Left renal cortex interstitium (tissue), 4 donors: ENCODE measurements around the gene NCAPD3. TPM values are rescaled to one million over a fixed set of nuclear protein-coding genes. Genes with fewer than 3 reads are reported as not detected.
"Not testable (repeated sequence)": the region's sequence is repeated elsewhere in the genome, so short reads cannot be mapped to it uniquely, and the experiment has no call there.

ENCODE experiments used
- DNase-seq, 4 donors: peaks; one replicate each; pipeline ENCODE4 v3.0.0-alpha.2; 2013; ENCODE audit warnings: low read depth in 4 of 4, low spot score in 2 of 4, missing footprints in 1 of 4
- polyA plus RNA-seq, 4 donors: library from polyadenylated mRNA; unstranded; fragments of 120-200 nt; gene quantifications; one replicate each; pipeline ENCODE4 v1.2.1, GENCODE V29; 2013; ENCODE audit not compliant: insufficient read length in 4 of 4

The NCAPD3 gene
- 10 to 100 TPM; 24.0 to 38.7 (median 33.5) TPM for polyA plus RNA-seq

GRCh38 chr11:134223836-134224709 is at the start of gene NCAPD3, which contains the start of gene VPS26B:
NCAPD3 (minus strand) TSS chr11:134223967; CDS start chr11:134223926, 41 bp downstream.
VPS26B (plus strand) TSS chr11:134224671; CDS start chr11:134225123, 452 bp downstream.
- DNase-seq, result peak; percentile 89 to 96 (median 94)

GRCh38 chr11:134273317-134273712 is 49.5 kb upstream of the NCAPD3 start:
- DNase-seq, result no peak

- DNase-seq, result no peak
Observed at GRCh38 chr11:134272381-134273316, 48.9 kb upstream of the NCAPD3 start.

DNA sequence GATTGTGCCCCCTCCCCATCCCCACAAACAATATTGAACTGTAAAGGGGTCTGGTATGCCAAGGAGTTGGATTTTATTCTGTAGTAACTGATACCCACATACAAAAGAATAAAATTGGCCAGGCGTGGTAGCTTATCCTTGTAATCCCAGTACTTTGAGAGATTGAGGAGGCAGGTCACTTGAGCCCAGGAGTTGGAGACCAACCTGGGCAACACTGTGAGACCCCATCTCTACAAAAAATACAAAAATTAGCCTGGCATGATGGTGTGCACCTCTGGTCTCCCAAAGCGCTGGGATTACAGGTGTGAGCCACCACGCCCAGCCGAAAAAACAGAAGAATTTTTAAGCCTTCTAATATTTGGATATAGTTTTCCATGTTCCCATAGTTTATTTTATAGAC is 48.2 kb upstream of the NCAPD3 start:
- DNase-seq, result no peak

DNA sequence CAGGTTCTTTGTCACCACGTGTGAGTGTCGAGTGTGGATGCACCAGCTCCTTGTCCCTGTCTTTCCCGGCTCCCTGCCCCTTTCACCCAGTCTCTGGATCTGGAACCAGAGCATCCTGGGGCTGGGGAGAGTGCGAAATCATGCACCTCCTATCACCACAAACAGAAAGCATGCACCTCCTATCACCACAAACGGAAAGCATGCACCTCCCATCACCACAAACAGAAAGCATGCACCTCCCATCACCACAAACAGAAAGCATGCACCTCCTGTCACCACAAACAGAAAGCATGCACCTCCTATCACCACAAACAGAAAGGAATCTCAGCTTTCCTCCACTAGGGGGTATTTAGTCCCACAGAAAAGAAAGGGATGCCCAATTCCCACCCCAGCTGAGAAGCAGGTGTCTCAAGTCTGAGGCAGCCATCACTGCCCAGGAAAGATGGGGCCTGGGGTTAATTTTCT is 46.5 kb upstream of the NCAPD3 start:
- DNase-seq, result no peak

- DNase-seq, result no peak
Observed at GRCh38 chr11:134267966-134268365, 44.2 kb upstream of the NCAPD3 start.

DNA sequence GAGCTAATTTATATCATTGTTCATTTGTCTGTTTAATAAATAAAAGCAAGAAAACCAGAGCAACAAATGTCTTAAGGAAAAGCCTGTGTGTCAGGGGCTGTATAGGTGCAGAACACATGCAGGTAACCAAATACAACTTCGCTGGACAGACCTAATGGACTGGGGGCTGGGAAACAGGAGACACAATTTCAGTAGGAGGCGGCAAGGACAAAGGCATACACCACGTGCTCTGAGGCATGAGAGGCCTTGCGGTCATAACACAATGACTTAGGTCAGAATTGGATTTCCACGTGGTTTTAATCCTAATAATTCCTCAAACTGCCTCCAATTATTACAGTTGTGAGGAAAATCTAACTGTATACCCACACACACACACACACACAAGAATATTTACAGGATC is 43.7 kb upstream of the NCAPD3 start:
- no peak for DNase-seq

GRCh38 chr11:134266841-134267251 is 43.1 kb upstream of the NCAPD3 start:
- DNase-seq, result no peak

GRCh38 chr11:134266440-134266839 is 42.7 kb upstream of the NCAPD3 start:
- no peak for DNase-seq

DNA sequence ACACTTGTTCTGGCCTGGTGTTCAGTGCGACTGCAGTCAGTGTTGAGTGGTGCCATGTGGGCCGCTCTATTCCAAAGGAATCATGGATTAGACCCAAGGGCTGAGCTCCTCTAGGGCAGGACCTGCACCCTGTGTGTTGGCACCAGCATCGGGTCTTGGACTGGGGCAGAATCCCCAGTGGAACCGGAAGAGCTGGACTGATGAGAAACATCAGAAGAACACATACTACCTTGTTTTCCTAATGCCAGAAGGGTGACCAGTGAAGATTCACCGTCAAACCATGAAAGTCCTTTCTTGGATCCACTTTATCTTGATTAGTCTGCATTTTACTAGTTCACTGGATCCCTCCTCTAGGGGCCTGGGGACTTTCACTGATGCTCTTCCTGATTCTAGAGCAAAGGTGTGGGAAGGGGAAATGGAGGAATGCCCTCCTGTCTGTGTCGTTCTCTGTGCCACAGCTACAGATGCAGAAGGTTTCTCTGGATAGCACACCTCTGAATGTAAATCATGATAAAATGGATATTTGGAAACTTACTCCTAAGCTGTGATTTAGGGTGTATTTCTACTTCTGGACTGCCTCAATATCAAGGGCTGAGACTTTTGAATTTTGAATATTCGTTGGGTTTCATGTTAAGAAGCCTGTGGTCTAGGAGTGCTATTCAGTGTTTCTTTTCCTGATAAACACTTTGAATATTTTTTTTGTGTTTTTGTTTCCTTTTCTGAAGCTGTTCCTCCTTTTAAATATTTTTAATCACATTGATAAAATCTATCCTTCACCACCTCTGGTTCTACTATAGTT is 41.4 kb upstream of the NCAPD3 start:
- DNase-seq, result no peak

DNA sequence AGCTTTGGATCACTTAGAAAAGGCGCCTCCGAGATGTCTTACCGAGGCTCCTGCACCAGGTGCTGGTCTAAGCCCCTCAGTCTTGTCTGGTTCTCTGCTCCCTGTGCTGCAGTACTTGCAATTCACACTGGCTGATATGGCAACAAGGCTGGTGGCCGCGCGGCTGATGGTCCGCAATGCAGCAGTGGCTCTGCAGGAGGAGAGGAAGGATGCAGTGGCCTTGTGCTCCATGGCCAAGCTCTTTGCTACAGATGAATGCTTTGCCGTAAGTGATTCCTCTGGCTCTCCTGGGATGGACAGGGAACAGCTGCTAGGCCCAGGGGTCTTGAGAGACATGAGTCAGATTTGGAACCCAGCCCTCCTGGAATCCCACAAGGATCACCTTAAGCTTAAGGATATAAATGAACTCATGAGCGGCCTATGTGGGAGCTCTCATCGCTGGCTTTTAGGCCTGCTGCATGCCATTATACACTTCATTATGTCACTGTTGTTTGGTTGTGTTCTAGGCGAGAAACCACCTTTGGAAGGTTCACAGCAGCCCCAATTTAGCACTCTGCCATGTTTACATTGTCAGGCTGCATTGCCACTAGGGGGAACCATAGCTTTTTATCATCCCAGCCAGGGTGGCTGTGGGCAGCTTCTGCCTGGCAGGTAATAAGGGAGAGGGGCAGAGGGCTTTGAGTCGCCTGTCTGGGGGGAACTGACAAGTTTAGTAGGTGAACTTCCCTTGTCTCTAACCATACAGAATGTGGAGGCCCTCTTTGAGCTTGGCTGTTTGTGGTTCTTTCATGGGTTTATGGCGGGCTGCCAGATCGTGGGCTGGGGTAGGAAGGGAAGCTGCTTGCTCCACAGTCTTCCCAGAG is 38.1 kb upstream of the NCAPD3 start:
- DNase-seq, result no peak

DNA sequence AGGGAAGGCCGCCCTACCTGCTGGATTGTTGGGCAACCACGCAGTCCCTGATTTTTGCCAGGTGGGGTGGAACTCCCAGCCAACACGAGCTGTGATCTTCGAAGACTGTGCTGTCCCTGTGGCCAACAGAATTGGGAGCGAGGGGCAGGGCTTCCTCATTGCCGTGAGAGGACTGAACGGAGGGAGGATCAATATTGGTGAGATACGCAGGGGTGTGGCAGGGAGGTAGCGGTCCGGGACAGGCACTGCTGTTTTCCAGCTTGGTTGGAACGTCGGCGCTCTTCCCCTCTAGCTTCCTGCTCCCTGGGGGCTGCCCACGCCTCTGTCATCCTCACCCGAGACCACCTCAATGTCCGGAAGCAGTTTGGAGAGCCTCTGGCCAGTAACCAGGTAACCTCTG is 37.2 kb upstream of the NCAPD3 start:
- no peak for DNase-seq

GRCh38 chr11:134260503-134260902 is 36.7 kb upstream of the NCAPD3 start:
- no peak for DNase-seq

- no peak for DNase-seq
Observed at GRCh38 chr11:134258577-134258976, 34.8 kb upstream of the NCAPD3 start.

GRCh38 chr11:134257101-134257500 is 33.3 kb upstream of the NCAPD3 start:
- no peak for DNase-seq

GRCh38 chr11:134255184-134255561 is 31.4 kb upstream of the NCAPD3 start:
- DNase-seq, result not testable (repeated sequence)

- no peak for DNase-seq
Observed at GRCh38 chr11:134254433-134255183, 30.8 kb upstream of the NCAPD3 start.

DNA sequence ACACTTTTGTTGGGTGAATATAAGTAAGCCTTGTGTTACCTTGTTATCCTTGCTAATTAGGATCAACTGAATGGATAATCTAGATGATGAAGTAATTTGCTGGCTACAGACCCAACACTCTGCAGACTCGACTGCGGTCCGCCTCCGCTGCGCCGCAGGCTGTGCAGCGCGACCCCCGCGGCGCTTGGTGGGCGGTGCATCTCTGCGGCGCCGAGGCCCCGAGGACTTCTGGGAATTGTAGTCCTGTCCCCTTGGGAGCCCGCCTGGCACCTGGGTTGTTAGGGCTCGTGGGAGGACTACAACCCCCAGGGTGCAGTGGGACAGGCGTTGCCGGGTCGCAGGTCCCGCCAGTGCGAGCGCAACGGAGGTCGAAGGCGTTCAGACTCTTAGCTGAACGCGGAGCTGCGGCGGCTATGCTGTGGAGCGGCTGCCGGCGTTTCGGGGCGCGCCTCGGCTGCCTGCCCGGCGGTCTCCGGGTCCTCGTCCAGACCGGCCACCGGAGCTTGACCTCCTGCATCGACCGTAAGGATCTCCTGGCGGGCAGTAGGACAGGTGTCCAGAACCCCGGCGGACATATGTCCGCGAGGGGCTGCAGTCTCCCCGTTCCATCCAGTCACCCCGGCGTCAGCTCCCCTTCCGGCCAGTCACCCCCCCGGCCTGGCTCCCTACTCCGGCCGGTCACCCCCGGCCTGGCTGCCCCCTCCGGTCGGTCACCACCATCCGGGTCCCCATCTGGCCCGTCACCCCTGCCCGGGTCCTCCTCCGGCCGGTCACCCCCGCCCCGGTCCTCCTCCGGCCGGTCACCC is 29.6 kb upstream of the NCAPD3 start, which contains the start of the genes ACAD8 and THYN1:
ACAD8 (plus strand) TSS at position 381 of the 806 bp plus-strand sequence; CDS start at position 414, 33 bp downstream.
THYN1 (minus strand) TSS at position 165 of the 806 bp plus-strand sequence. CDS start 470 bp downstream, outside the sequence.
- peak; percentile 82 to 96 (median 90) for DNase-seq
